Measurements from ENCODE around the gene TIMM9.

The TIMM9 gene

DNA sequence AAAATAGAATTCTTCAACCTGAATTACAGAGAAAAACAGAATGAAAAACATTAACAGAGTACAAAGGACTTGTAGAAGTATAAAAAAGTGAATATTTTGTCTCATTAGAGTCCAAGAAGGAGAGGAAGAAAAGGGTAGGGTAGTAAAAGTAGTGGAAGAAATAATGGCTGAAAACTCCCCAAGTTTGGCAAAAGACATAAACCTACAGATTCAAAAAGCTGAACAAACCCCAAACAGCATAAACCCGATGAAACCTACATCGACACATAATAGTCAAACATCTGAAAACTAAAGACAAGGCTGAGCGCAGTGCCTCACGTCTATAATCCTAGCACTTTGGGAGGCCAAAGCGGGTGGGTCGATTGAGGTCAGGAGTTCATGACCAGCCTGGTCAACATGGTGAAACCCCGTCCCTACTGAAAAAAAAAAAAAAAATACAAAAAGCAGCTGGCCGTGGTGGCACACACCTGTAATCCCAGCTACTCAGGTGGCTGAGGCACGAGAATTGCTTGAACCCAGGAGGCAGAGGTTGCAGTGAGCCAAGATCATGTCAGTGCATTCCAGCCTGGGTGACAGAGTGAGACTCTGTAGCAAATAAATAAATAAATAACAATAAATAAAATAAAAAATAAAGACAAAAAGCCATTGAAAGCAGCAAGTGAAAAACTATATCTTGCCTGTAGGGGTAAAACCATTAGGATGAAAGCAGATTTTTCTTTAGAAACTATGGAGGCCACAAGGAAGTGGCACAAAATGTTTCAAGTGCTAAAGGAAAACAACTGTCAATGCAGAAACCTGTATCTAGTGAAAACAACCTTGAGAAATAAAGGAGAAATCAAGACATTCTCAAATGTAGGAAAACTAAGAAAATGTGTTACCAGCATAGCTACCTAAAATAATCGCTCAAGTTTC, 11.4 kb downstream of the TIMM9 start:
- TF ChIP-seq, protein P1, sequence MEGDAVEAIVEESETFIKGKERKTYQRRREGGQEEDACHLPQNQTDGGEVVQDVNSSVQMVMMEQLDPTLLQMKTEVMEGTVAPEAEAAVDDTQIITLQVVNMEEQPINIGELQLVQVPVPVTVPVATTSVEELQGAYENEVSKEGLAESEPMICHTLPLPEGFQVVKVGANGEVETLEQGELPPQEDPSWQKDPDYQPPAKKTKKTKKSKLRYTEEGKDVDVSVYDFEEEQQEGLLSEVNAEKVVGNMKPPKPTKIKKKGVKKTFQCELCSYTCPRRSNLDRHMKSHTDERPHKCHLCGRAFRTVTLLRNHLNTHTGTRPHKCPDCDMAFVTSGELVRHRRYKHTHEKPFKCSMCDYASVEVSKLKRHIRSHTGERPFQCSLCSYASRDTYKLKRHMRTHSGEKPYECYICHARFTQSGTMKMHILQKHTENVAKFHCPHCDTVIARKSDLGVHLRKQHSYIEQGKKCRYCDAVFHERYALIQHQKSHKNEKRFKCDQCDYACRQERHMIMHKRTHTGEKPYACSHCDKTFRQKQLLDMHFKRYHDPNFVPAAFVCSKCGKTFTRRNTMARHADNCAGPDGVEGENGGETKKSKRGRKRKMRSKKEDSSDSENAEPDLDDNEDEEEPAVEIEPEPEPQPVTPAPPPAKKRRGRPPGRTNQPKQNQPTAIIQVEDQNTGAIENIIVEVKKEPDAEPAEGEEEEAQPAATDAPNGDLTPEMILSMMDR (IDR thresholded peaks at IDR 0.05), result no peak
- Histone ChIP-seq H3K27me3 (no peaks in the 10 kb centered on the region), H3K9me3 (no peaks in the 10 kb centered on the region), H3K27ac (no peak overlapping the region), H3K36me3 (peaks cover 24 to 65% (median 30%) of the 10 kb centered on the region in 3 donors), H3K4me1 (no peaks in the 10 kb centered on the region), H3K4me3 (no peak overlapping the region)
- DNase-seq, result no peak
- intact Hi-C loops (cut with DNase I; ENCODE audit: low total_unique reads), result no loop called here

DNA sequence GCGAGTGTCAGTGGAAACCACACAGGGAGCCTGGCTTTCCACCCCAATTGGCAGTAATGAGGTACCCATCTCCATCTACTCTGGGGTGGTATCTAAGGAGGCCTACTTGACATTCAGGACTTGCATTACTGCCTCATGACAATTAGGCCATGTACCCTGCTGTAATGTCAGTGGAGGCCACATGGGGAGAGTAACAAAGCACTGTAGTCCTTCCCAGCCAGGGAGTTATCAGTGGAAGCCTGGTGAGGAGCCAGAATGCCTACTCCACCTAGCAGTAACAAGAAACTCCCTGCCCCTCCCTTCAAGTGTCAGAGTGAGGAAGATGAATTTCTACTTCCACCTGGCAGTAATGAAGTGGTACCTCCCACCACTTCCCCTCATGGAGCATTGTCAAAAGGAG, 12.5 kb downstream of the TIMM9 start:
- Histone ChIP-seq H3K27me3 (no peaks in the 10 kb centered on the region), H3K4me3 (no peak overlapping the region), H3K9me3 (no peaks in the 10 kb centered on the region), H3K36me3 (peaks cover 35 to 67% (median 39%) of the 10 kb centered on the region in 3 donors), H3K27ac (no peak overlapping the region), H3K4me1 (no peaks in the 10 kb centered on the region)
- intact Hi-C loops (cut with DNase I; ENCODE audit: low total_unique reads), result no loop called here
- no peak for DNase-seq
- TF ChIP-seq, protein P1 (IDR thresholded peaks at IDR 0.05), result no peak

DNA sequence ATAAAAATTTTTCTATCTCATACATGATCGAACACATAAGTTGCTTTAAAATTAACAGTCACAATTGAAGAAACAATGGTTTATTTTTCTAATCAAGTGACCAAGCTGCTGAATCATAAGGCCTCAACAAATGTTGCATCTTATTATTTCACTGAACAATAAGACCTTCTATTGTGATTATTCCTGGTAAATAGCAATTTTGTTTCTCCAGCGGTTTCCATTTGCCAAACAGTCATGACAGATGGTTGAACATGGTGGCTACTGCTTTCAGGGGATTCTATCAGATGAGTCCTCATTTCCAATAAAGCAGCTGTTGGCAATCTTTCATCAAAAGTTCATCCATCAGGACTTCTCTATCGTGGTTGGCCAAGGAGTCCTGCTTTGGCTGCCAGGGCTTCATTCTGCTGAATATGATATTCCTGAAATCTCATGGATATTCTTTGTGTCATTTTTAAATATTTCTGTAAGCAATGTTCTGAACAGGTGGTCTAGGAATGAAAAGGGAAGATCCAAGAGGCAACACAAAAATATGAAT, 18.6 kb downstream of the TIMM9 start:
- DNase-seq, result no peak
- TF ChIP-seq, protein P1 (IDR thresholded peaks at IDR 0.05), result no peak
- H3K9me3 ChIP-seq, result no peaks in the 10 kb centered on the region
- no peaks in the 10 kb centered on the region for H3K4me1 ChIP-seq
- intact Hi-C loops (cut with DNase I; ENCODE audit: low total_unique reads), result no loop called here
- H3K27me3 ChIP-seq, result no peaks in the 10 kb centered on the region
- H3K27ac ChIP-seq, result no peak overlapping the region
- peaks cover 29 to 56% (median 48%) of the 10 kb centered on the region in 3 donors for H3K36me3 ChIP-seq
- no peak overlapping the region for H3K4me3 ChIP-seq

DNA sequence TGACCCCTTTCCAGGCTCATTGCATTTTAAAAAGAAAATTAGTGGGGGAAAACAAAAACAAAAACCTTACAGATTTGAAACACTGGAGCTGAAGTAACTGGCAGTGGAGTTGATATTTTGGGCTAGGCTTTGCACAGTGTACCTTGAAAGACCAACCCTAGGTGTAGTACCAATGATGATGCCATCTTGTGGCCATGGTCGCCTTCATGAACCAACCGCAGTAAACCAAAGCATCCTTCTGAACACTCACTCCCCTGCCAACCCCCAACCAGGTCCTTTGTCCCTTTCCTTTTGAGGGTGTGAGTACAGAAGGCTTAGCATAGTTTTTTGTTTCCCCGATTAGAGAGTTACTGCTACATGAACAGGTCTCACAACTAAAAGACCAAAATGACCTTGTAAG, 25.7 kb downstream of the TIMM9 start:
- no peaks in the 10 kb centered on the region for H3K36me3 ChIP-seq
- DNase-seq, result no peak
- H3K4me1 ChIP-seq, result peaks cover 0 to under 1% (median 0%) of the 10 kb centered on the region in 4 donors
- H3K4me3 ChIP-seq, result no peak overlapping the region
- no peak overlapping the region for H3K27ac ChIP-seq
- no peaks in the 10 kb centered on the region for H3K27me3 ChIP-seq
- no peaks in the 10 kb centered on the region for H3K9me3 ChIP-seq
- intact Hi-C loops (cut with DNase I; ENCODE audit: low total_unique reads), result no loop called here
- TF ChIP-seq, protein P1 (IDR thresholded peaks at IDR 0.05), result no peak

DNA sequence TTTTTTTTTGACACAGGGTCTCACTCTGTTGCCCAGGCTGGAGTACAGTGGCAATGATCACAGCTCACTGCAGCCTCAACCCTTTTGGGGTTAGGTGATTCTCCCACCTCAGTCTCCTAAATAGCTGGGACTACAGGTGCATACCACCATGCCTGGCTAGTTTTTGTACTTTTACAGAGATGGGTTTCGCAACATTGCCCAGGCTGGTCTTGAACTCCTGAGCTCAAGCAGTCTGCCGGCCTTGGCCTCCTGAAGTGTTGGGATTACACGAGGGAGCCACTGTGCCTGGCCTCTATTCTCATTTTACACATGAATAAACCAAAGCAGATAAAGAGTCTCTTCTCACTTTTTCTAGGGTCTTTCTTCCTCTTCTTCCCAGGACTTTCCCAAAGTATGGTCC, 28.4 kb downstream of the TIMM9 start:
- intact Hi-C loops (cut with DNase I; ENCODE audit: low total_unique reads), result no loop called here
- no peak overlapping the region for H3K4me3 ChIP-seq
- no peak for DNase-seq
- H3K27me3 ChIP-seq, result no peaks in the 10 kb centered on the region
- no peak overlapping the region for H3K27ac ChIP-seq
- H3K9me3 ChIP-seq, result no peaks in the 10 kb centered on the region
- peaks cover 0 to 10% (median 3%) of the 10 kb centered on the region in 4 donors for H3K4me1 ChIP-seq
- no peaks in the 10 kb centered on the region for H3K36me3 ChIP-seq
- TF ChIP-seq, protein P1 (IDR thresholded peaks at IDR 0.05), result no peak
